Mesothelial cell of epicardium (in vitro differentiated cells): ENCODE results near the gene NARS2. TPM values are rescaled to one million over a fixed set of nuclear protein-coding genes. Genes with fewer than 3 reads are reported as not detected.
A peak's percentile ranks its signal among the peaks of the same experiment; 100 is the strongest.

Experiments used
- DNase-seq, 2 experiments: peaks; one replicate each; pipeline ENCODE4 v3.0.0; 2021; ENCODE audit warnings: low spot score in 2 of 2; ENCODE audit not compliant: unreplicated experiment in 2 of 2
- H3K27ac Mint-ChIP-seq: 2 replicates; pipeline ENCODE4 v1.8.0; 2021; ENCODE audit warnings: mixed read lengths
- H3K27me3 Mint-ChIP-seq: 2 replicates; pipeline ENCODE4 v1.8.0; 2021; ENCODE audit warnings: low read depth, mixed read lengths
- H3K36me3 Mint-ChIP-seq: 2 replicates; pipeline ENCODE4 v1.8.0; 2021; ENCODE audit warnings: mixed read lengths
- H3K4me1 Mint-ChIP-seq: 2 replicates; pipeline ENCODE4 v1.8.0; 2021; ENCODE audit warnings: mixed read lengths
- H3K4me3 Mint-ChIP-seq: 2 replicates; pipeline ENCODE4 v1.8.0; 2021; ENCODE audit warnings: mild to moderate bottlenecking, moderate library complexity, mixed read lengths
- H3K9me3 Mint-ChIP-seq: 2 replicates; pipeline ENCODE4 v1.8.0; 2021; ENCODE audit warnings: mixed read lengths
- CTCF ChIP-seq: fragments of 200-600 bp; sonication (generic); IDR thresholded peaks from one replicate; pipeline ENCODE4 v1.5.0; 2021; ENCODE audit warnings: antibody characterized with exemption; ENCODE audit not compliant: unreplicated experiment
- total RNA-seq: library from RNA; stranded (reverse); gene quantifications from 3 replicates; pipeline ENCODE4 v1.2.1, GENCODE V29; 2021

The NARS2 gene
- total RNA-seq, 1 donor from 2014 or later: 23.1 TPM

DNA sequence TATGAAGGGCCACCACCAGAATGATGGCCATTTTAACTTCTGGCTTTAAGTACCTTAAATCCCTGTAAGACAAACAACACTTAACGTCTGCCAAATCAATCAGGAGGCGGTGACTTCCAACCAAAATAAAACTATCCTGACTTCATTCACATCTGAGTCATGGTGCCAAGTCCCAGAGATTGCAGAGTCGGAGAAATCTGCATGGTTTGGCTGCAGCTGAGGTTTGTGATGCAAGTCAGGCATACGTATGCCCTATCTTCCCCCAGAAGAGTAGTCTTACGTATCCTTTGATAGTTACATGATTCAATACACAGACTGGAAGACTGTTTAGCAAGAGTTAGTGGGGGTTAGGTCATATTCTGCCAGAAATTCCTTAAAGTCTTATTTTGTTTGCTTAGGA, 155.3 kb downstream of the NARS2 start:
- Mint-ChIP-seq H3K4me1 (peaks cover 43% of the 10 kb centered on the region), H3K9me3 (no peaks in the 10 kb centered on the region), H3K36me3 (no peaks in the 10 kb centered on the region), H3K27me3 (no peaks in the 10 kb centered on the region), H3K27ac (peak overlapping the region; percentile 79), H3K4me3 (peak overlapping the region; percentile 83)
- no peak for DNase-seq
- no peak for TF ChIP-seq CTCF

DNA sequence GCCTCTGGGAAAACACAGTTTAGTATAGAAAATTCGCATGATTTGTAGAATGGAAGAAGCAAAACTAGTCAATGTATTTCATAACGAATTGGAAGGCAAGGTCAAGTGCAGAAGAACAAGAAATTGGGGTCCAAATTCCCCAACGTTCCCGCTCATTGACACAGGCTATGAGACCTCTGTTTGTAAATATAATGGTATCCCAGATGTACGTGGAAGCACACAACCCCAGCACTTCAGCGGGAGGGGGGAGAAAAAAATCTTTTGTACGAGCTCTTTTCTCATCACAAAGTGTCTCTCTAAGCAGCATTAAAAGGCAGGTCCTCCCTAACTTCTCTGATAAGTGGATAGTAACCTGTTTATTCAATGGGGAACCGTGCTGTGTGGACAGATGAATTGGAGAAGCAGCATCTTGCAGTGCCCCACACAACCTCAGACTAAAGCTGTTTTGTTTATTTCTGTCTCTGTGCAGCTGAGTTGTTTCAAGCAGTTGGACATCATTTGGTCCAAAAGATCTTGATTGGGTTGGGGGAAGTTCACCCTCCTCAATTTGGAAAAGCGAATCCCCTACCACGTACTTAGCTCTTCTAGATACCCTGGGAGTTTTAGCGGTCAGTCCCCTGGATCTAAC, 156.0 kb downstream of the NARS2 start:
- Mint-ChIP-seq H3K9me3 (no peaks in the 10 kb centered on the region), H3K4me3 (peak overlapping the region; percentile 83), H3K4me1 (peaks cover 43% of the 10 kb centered on the region), H3K36me3 (no peaks in the 10 kb centered on the region), H3K27ac (peak overlapping the region; percentile 91), H3K27me3 (no peaks in the 10 kb centered on the region)
- no peak for TF ChIP-seq CTCF
- DNase-seq: no peak

GRCh38 chr11:78417888-78418583, 156.6 kb downstream of the NARS2 start:
- H3K27ac Mint-ChIP-seq: peak overlapping the region; percentile 91

GRCh38 chr11:78417175-78417887, 157.3 kb downstream of the NARS2 start, which contains the start of gene GAB2:
Gene GAB2, minus strand, starts transcription at chr11:78417820. Its CDS starts 100 bp downstream, at chr11:78417720.
- no peak for TF ChIP-seq CTCF
- H3K36me3 Mint-ChIP-seq: no peaks in the 10 kb centered on the region
- H3K27ac Mint-ChIP-seq: peak within 1 kb of the TSS; percentile 99
- peak in 1 of 2 experiments; percentile 62 for DNase-seq
- peak within 1 kb of the TSS; percentile 99 for H3K4me3 Mint-ChIP-seq
- no peaks in the 10 kb centered on the region for H3K27me3 Mint-ChIP-seq
- H3K9me3 Mint-ChIP-seq: no peaks in the 10 kb centered on the region
- H3K4me1 Mint-ChIP-seq: peaks cover 38% of the 10 kb centered on the region

More at GRCh38 chr11:78417888-78418583, 156.6 kb downstream of the NARS2 start:
- Mint-ChIP-seq H3K4me1 (peaks cover 41% of the 10 kb centered on the region), H3K36me3 (no peaks in the 10 kb centered on the region), H3K4me3 (peak overlapping the region; percentile 83), H3K9me3 (no peaks in the 10 kb centered on the region), H3K27me3 (no peaks in the 10 kb centered on the region)
- no peak for TF ChIP-seq CTCF
- peak; percentile 73 to 85 for DNase-seq

GRCh38 chr11:78416285-78417174, 158.1 kb downstream of the NARS2 start:
- peak; percentile 34 to 73 for DNase-seq
- Mint-ChIP-seq H3K27ac (peak overlapping the region; percentile 99), H3K4me3 (peak overlapping the region; percentile 99), H3K4me1 (peaks cover 38% of the 10 kb centered on the region), H3K36me3 (peaks cover under 1% of the 10 kb centered on the region), H3K27me3 (no peaks in the 10 kb centered on the region), H3K9me3 (peaks cover under 1% of the 10 kb centered on the region)
- TF ChIP-seq CTCF: no peak
